ENCODE results near the gene KRT39. TPM values are rescaled to one million over a fixed set of nuclear protein-coding genes. Genes with fewer than 3 reads are reported as not detected.

The KRT39 gene
- total RNA-seq, 4 donors from 2014 or later = not detected

DNA sequence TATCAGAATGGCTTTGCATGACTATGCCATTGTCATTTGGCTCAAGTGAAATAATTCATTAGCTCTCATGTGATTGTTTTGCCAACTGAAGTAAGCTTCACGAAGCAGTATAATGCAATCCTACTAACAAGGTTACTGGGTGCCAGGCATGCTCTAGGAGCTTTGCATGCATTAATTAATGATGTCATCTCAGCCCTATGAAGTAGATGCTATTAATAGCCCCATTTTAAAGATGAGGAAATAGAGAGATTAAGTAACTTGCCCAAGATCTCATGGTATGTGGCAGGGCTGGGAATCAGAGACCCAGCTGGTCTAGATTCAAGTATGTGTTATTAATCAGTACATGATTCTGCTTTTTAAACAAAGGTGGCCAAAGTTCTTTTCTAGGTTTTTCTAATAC lies 14.1 kb downstream of the KRT39 start:
- 32 to 49% methylated on average over 1 of the region's 1 CpG for WGBS, 2 donors
- no peak overlapping the region for H3K27ac ChIP-seq
- DNase-seq (ENCODE audit: low spot score in 2 of 2) = no peak
- TF ChIP-seq, protein P1, sequence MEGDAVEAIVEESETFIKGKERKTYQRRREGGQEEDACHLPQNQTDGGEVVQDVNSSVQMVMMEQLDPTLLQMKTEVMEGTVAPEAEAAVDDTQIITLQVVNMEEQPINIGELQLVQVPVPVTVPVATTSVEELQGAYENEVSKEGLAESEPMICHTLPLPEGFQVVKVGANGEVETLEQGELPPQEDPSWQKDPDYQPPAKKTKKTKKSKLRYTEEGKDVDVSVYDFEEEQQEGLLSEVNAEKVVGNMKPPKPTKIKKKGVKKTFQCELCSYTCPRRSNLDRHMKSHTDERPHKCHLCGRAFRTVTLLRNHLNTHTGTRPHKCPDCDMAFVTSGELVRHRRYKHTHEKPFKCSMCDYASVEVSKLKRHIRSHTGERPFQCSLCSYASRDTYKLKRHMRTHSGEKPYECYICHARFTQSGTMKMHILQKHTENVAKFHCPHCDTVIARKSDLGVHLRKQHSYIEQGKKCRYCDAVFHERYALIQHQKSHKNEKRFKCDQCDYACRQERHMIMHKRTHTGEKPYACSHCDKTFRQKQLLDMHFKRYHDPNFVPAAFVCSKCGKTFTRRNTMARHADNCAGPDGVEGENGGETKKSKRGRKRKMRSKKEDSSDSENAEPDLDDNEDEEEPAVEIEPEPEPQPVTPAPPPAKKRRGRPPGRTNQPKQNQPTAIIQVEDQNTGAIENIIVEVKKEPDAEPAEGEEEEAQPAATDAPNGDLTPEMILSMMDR (IDR thresholded peaks at IDR 0.05) = no peak
- TF ChIP-seq EP300 (IDR thresholded peaks at IDR 0.05) (no peak), POLR2A (IDR thresholded peaks at IDR 0.05) (no peak)
- H3K4me1 ChIP-seq = peaks cover 0 to 11% (median 0%) of the 10 kb centered on the region in 4 donors
- no peaks in the 10 kb centered on the region for H3K9me3 ChIP-seq
- H3K4me3 ChIP-seq = no peak overlapping the region
- no peaks in the 10 kb centered on the region for H3K27me3 ChIP-seq
- H3K36me3 ChIP-seq = no peaks in the 10 kb centered on the region

DNA sequence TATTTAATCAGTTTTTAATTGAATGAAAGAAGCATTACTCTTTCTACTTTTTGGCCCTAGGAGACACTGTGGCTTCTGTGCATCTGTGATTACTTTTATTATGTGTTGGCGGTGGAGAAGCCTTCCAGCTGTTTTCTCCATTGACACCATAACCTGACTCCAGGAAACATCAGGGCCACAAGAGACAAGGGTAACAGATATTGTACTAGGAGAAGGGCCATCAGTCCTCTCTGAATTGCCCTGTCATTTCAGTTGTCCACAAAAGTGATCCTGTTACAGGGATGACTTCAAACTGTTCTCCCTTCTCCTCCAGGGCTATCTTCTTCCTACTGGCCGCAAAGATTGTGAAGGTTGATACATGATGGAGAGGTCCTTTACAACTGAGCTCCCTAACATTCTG lies 14.6 kb downstream of the KRT39 start:
- H3K36me3 ChIP-seq = no peaks in the 10 kb centered on the region
- H3K27ac ChIP-seq = no peak overlapping the region
- no peak overlapping the region for H3K4me3 ChIP-seq
- TF ChIP-seq, protein P1 (IDR thresholded peaks at IDR 0.05) = no peak
- no peaks in the 10 kb centered on the region for H3K27me3 ChIP-seq
- DNase-seq (ENCODE audit: low spot score in 2 of 2) = no peak
- 73 to 86% methylated on average over 2 of the region's 2 CpGs for WGBS, 2 donors
- peaks cover 0 to 11% (median 0%) of the 10 kb centered on the region in 4 donors for H3K4me1 ChIP-seq
- H3K9me3 ChIP-seq = no peaks in the 10 kb centered on the region

DNA sequence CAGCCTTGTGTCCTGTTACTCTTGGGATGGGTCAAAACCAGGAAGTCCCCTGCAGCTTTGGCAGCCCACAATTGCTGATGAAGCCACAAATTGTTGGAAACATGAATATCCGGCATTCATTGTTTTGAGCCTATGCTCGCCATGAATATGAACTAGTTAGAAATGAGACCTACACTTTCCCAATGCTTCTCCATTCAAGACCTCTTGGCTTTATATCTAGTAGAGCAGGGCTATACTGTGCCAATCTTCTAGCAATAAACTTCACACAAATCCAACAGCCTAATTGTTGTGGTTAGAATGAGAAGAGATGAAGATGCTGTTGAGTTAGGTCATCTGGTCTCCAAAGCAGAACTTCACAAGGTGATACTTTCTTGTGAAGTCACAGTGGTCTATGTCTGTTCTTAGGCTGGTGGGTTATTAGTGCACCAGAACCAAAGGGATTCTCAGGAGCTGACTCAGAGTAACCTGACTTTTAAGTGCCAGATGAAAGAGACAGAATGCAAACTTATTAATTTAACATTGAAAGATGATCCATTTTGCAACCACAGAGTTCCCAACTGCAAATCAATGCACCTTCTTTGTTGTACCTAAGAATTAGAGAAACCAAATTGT lies 15.6 kb downstream of the KRT39 start:
- H3K4me1 ChIP-seq = peaks cover 0 to 11% (median 0%) of the 10 kb centered on the region in 4 donors
- no peaks in the 10 kb centered on the region for H3K36me3 ChIP-seq
- no peak overlapping the region for H3K4me3 ChIP-seq
- whole genome bisulfite sequencing, 2 donors = 90 to 95% methylated on average over 2 of the region's 2 CpGs
- TF ChIP-seq POLR2A (IDR thresholded peaks at IDR 0.05) (no peak), EP300 (IDR thresholded peaks at IDR 0.05) (no peak)
- TF ChIP-seq, protein P1 (IDR thresholded peaks at IDR 0.05) = no peak
- H3K9me3 ChIP-seq = no peaks in the 10 kb centered on the region
- no peak overlapping the region for H3K27ac ChIP-seq
- no peak for DNase-seq (ENCODE audit: low spot score in 2 of 2)
- H3K27me3 ChIP-seq = no peaks in the 10 kb centered on the region

DNA sequence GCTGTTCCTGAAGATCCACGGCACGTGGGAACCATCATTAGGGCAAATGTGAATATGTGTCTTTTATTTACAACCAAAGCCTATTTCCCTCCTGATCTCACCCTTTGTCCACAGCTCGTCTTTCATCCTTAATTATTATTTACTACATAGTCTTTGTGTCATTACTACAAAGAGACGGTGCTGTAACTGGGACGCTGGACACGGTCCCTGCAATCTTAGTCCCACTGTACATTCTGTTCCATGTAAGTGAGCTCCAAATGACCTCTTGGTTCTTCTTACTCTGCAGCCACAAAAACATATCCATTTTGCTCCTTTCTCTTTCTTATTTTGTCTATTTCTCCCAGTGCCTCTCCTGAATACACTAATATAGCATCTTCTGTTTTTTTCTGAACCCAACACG lies 16.6 kb downstream of the KRT39 start:
- peaks cover 0 to 11% (median 0%) of the 10 kb centered on the region in 4 donors for H3K4me1 ChIP-seq
- DNase-seq (ENCODE audit: low spot score in 2 of 2) = no peak
- WGBS, 2 donors = 69 to 83% methylated on average over 7 of the region's 7 CpGs
- TF ChIP-seq EP300 (IDR thresholded peaks at IDR 0.05) (no peak), POLR2A (IDR thresholded peaks at IDR 0.05) (no peak)
- TF ChIP-seq, protein P1 (IDR thresholded peaks at IDR 0.05) = no peak
- H3K27ac ChIP-seq = no peak overlapping the region
- H3K9me3 ChIP-seq = no peaks in the 10 kb centered on the region
- no peak overlapping the region for H3K4me3 ChIP-seq
- H3K27me3 ChIP-seq = no peaks in the 10 kb centered on the region
- no peaks in the 10 kb centered on the region for H3K36me3 ChIP-seq

DNA sequence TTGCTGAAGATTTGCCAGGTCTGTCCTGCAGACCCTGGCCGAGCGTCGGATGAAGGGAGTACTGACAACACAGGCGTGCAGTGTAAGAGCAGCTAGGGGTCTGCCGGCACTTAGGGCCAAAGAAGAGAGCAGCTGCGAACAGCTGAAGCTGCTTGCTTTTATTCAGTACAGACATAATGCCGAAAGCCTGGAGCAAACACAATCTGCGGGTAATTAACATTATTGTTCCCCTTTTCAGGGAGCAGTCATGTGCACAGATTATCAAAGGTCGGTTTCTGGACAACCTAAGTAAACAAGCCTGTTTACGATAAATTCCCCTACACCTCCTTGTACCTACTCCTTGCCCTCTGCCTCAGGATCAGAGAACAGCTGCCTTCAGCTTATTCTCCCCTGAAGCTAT lies 17.3 kb downstream of the KRT39 start:
- WGBS, 2 donors = 27 to 39% methylated on average over 10 of the region's 10 CpGs
- TF ChIP-seq, protein P1 (IDR thresholded peaks at IDR 0.05) = no peak
- TF ChIP-seq POLR2A (IDR thresholded peaks at IDR 0.05) (no peak), EP300 (IDR thresholded peaks at IDR 0.05) (no peak)
- no peak for DNase-seq (ENCODE audit: low spot score in 2 of 2)

More for the DNA sequence above, 17.3 kb downstream of the KRT39 start:
- no peaks in the 10 kb centered on the region for H3K27me3 ChIP-seq
- H3K4me3 ChIP-seq = no peak overlapping the region
- H3K4me1 ChIP-seq = peaks cover 0 to 11% (median 0%) of the 10 kb centered on the region in 4 donors
- H3K9me3 ChIP-seq = no peaks in the 10 kb centered on the region
- H3K36me3 ChIP-seq = no peaks in the 10 kb centered on the region
- H3K27ac ChIP-seq = no peak overlapping the region
